B cell (primary cell): Measurements from ENCODE around the gene FEM1C. TPM values are rescaled to one million over a fixed set of nuclear protein-coding genes. Genes with fewer than 3 reads are reported as not detected.

Experiments used
- ATAC-seq: fragments of 200-7000 bp; cut with Tn5 transposase; one replicate; pipeline ENCODE4 v1.10.0; 2021; ENCODE audit warnings: low read depth, mild to moderate bottlenecking, moderate number of reproducible peaks, moderate library complexity
- CTCF ChIA-PET: fragments of 350-600 bp; sonication (Branson Sonifier 250); formaldehyde crosslinking; loops from one replicate; lab custom pipeline; 2021; ENCODE audit warnings: antibody characterized with exemption, inconsistent platforms; lab: Charles Lee
- POLR2A ChIA-PET: fragments of 350-600 bp; sonication (Branson Sonifier 250); formaldehyde crosslinking; loops from one replicate; lab custom pipeline; 2021; ENCODE audit warnings: antibody characterized with exemption; lab: Charles Lee
- DNase-seq: peaks from one replicate; pipeline ENCODE4 v3.0.0; 2013
- H2AFZ ChIP-seq: 2 replicates; pipeline ENCODE4 v1.6.1; 2012; ENCODE audit warnings: mild to moderate bottlenecking, low read depth, low read length; ENCODE audit not compliant: insufficient read depth, poor library complexity, severe bottlenecking
- H3K27ac ChIP-seq, 2 donors: 1 replicate in 1 of 2; 2 replicates in 1 of 2; pipeline ENCODE4 v1.5.1; 2012 to 2013; ENCODE audit warnings: low read length in 2 of 2, mild to moderate bottlenecking in 2 of 2, moderate library complexity in 1 of 2
- H3K27me3 ChIP-seq, 4 experiments: fragments of 200-600 bp in 1 of 4; sonication (generic) in 1 of 4; replicated peaks in 1 of 4; 1 replicate in 2 of 4; 2 replicates in 2 of 4; pipeline versions ENCODE4 v1.6.1 to v1.7.0; 2013 to 2016; ENCODE audit warnings: low read length in 3 of 4, mild to moderate bottlenecking in 2 of 4, mixed read lengths in 1 of 4, moderate library complexity in 1 of 4; ENCODE audit not compliant: insufficient read depth in 4 of 4, control insufficient read depth in 3 of 4; ENCODE audit errors: control extremely low read depth in 1 of 4
- H3K36me3 ChIP-seq, 2 experiments: replicated peaks in 1 of 2; 1 replicate in 1 of 2; 2 replicates in 1 of 2; pipeline versions ENCODE4 v1.6.1 to v1.7.1; 2013; ENCODE audit warnings: low read length in 1 of 2; ENCODE audit not compliant: insufficient read depth in 2 of 2, control insufficient read depth in 1 of 2; ENCODE audit errors: control extremely low read depth in 1 of 2, extremely low read depth in 1 of 2
- H3K4me1 ChIP-seq, 2 donors: fragments of 200-600 bp in 1 of 2; sonication (generic) in 1 of 2; 1 replicate in 1 of 2; 2 replicates in 1 of 2; pipeline versions ENCODE4 v1.5.1 to v1.6.1; 2013 to 2017; ENCODE audit warnings: low read length in 2 of 2; ENCODE audit not compliant: control insufficient read depth in 2 of 2, insufficient read depth in 2 of 2
- H3K4me2 ChIP-seq: replicated peaks from 2 replicates; pipeline ENCODE3; 2012; ENCODE audit warnings: mild to moderate bottlenecking, low read depth, low read length; ENCODE audit not compliant: poor library complexity, severe bottlenecking
- H3K4me3 ChIP-seq, 5 experiments: fragments of 200-600 bp in 1 of 5; sonication (generic) in 1 of 5; 1 replicate in 3 of 5; 2 replicates in 2 of 5; pipeline versions ENCODE4 v1.5.1 to v1.7.0; 2011 to 2016; ENCODE audit warnings: low read length in 4 of 5, mild to moderate bottlenecking in 4 of 5, low read depth in 2 of 5, control low read depth in 1 of 5, moderate library complexity in 1 of 5; ENCODE audit not compliant: insufficient read depth in 1 of 5; ENCODE audit errors: control extremely low read depth in 1 of 5, extremely low read depth in 1 of 5
- H3K79me2 ChIP-seq: fragments of 200-600 bp; sonication (generic); one replicate; pipeline ENCODE4 v1.6.0; 2016; ENCODE audit warnings: low read length; ENCODE audit not compliant: control insufficient read depth, insufficient read depth
- H3K9ac ChIP-seq: fragments of 200-600 bp; sonication (generic); 2 replicates; pipeline ENCODE4 v1.6.1; 2017; ENCODE audit warnings: mild to moderate bottlenecking, low read length, moderate library complexity
- H3K9me3 ChIP-seq, 3 donors: one replicate each; pipeline versions ENCODE4 v1.6.1 to v1.7.1; 2013; ENCODE audit warnings: low read length in 2 of 3; ENCODE audit not compliant: control insufficient read depth in 2 of 3, insufficient read depth in 1 of 3; ENCODE audit errors: control extremely low read depth in 1 of 3
- H4K20me1 ChIP-seq: 2 replicates; pipeline ENCODE4 v1.6.0; 2012; ENCODE audit warnings: mild to moderate bottlenecking, low read length; ENCODE audit not compliant: insufficient read depth, control insufficient read depth, poor library complexity, severe bottlenecking
- H3K27ac Mint-ChIP-seq: one replicate; pipeline ENCODE4 v1.8.0; 2021; ENCODE audit warnings: mixed read lengths
- H3K27me3 Mint-ChIP-seq: one replicate; pipeline ENCODE4 v1.8.0; 2021; ENCODE audit warnings: mixed read lengths
- H3K4me1 Mint-ChIP-seq: one replicate; pipeline ENCODE4 v1.8.0; 2021; ENCODE audit warnings: mixed read lengths
- H3K4me3 Mint-ChIP-seq: one replicate; pipeline ENCODE4 v1.8.0; 2021; ENCODE audit warnings: mixed read lengths
- H3K9me3 Mint-ChIP-seq: one replicate; pipeline ENCODE4 v1.8.0; 2022; ENCODE audit warnings: mixed read lengths; ENCODE audit not compliant: insufficient read depth
- EZH2 ChIP-seq: IDR thresholded peaks from 2 replicates; pipeline ENCODE4 v1.6.1; 2012; ENCODE audit warnings: borderline replicate concordance, low read depth, mild to moderate bottlenecking, moderate library complexity, low read length; ENCODE audit not compliant: insufficient read depth, poor library complexity, severe bottlenecking
- WGBS: methylation state at CpG from one replicate; pipeline ENCODE4 v1.1.5; 2013; ENCODE audit warnings: missing lambda C conversion rate; ENCODE audit not compliant: insufficient coverage; 5-methylcytosine and 5-hydroxymethylcytosine counted together
- intact Hi-C: fragments of 100-400 bp; cut with micrococcal nuclease; formaldehyde crosslinking; loops from one replicate; pipeline ENCODE4 v1.10.0; 2022
- polyA plus RNA-seq: library from polyadenylated mRNA; depleted of rRNA; stranded (reverse); fragments of >200 nt; gene quantifications from 2 replicates; pipeline ENCODE4 v1.2.3, GENCODE V29; 2012
- total RNA-seq, 2 donors: library from RNA; stranded (reverse); fragments of 120-200 nt in 1 of 2; gene quantifications; 1 replicate in 1 of 2; 2 replicates in 1 of 2; pipeline versions ENCODE4 v1.2.3 to v1.2.4, GENCODE V29; 2013 to 2022
- TF ChIP-seq, protein P1 (sequence below): fragments of 200-600 bp; IDR thresholded peaks from one replicate; pipeline ENCODE4 v1.8.0; 2022; ENCODE audit warnings: antibody characterized with exemption, mild to moderate bottlenecking

The FEM1C gene
- total and polyA plus RNA-seq, 2 donors (not counting 1 experiment from before 2014, with no cell fraction given) = 14.9 to 18.7 TPM

DNA sequence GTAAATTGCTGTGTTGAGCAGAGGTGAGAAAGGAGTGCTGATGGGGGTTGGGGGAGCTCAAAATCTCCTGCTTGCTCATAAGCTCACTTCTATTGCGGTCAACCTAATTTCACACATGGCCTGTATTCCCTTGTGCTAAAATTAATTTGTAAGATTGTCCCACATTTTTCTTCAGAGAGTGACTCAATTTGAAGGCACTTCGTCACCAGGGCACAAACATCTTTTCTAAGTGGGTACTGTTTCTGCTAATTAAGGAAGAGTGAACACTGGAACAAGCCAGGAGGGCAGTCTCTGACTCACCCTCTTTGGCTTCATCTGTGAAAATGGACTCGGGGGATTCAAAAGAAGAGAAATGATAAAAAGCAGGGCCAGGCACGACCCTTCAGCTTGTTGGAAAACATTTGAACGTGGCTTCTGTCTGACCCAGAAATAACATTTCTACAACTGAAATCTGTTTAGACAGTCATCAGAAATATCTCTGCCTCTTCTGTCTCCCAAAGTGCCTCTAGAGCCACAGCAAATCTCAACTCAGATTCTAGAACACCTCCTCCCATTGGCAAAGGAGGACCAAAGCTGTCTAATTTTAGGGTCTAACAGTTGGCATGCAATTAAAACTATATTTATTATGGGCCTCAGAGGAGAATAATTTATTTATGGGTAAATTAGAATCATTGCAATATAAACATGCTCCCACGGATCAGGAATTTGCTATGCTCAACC lies 49.8 kb downstream of the FEM1C start:
- peaks cover 0 to 12% (median 4%) of the 10 kb centered on the region in 4 experiments for H3K27me3 ChIP-seq
- no peak overlapping the region for H3K27ac ChIP-seq
- no peak overlapping the region for H3K9ac ChIP-seq
- no peak overlapping the region for H3K4me3 ChIP-seq
- H3K9me3 Mint-ChIP-seq = no peaks in the 10 kb centered on the region
- H3K79me2 ChIP-seq = no peaks in the 10 kb centered on the region
- ChIA-PET CTCF (no interaction called here), POLR2A (no interaction called here)
- no peak overlapping the region for H3K27ac Mint-ChIP-seq
- peaks cover 3% of the 10 kb centered on the region in 3 donors for H3K9me3 ChIP-seq
- H3K4me3 Mint-ChIP-seq = no peak overlapping the region
- intact Hi-C loops = no loop called here
- no peaks in the 10 kb centered on the region for H4K20me1 ChIP-seq
- no peak for TF ChIP-seq EZH2
- TF ChIP-seq, protein P1, sequence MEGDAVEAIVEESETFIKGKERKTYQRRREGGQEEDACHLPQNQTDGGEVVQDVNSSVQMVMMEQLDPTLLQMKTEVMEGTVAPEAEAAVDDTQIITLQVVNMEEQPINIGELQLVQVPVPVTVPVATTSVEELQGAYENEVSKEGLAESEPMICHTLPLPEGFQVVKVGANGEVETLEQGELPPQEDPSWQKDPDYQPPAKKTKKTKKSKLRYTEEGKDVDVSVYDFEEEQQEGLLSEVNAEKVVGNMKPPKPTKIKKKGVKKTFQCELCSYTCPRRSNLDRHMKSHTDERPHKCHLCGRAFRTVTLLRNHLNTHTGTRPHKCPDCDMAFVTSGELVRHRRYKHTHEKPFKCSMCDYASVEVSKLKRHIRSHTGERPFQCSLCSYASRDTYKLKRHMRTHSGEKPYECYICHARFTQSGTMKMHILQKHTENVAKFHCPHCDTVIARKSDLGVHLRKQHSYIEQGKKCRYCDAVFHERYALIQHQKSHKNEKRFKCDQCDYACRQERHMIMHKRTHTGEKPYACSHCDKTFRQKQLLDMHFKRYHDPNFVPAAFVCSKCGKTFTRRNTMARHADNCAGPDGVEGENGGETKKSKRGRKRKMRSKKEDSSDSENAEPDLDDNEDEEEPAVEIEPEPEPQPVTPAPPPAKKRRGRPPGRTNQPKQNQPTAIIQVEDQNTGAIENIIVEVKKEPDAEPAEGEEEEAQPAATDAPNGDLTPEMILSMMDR = no peak
- ATAC-seq (no peak), DNase-seq (no peak)
- no peaks in the 10 kb centered on the region for H3K36me3 ChIP-seq
- H3K4me2 ChIP-seq = no peak overlapping the region
- peaks cover 2% of the 10 kb centered on the region for H3K4me1 Mint-ChIP-seq
- H3K4me1 ChIP-seq = no peaks in the 10 kb centered on the region
- 61% methylated on average over 5 of the region's 6 CpGs for WGBS
- H3K27me3 Mint-ChIP-seq = peaks cover 15% of the 10 kb centered on the region
- H2AFZ ChIP-seq = no peak overlapping the region

DNA sequence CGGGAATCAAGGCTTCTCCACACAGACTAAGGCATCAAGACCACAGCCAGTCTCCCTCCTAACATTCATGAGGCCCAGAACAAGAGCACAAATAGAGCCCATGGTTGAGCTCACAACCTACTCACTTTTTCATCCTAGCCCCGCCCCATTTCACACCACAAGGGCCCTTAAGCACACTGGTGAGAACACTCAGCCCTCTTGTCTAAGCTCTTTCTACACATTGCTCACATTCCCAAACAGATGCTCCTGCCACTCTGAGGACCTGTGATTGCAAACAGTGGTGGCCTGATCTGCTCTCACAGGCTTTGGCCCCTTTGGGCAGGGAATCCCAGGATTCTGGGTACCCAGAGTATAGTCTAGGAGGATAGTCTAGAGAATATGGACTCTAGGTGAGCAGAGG lies 54.0 kb downstream of the FEM1C start:
- Mint-ChIP-seq H3K27me3 (peaks cover 15% of the 10 kb centered on the region), H3K4me1 (peaks cover 2% of the 10 kb centered on the region)
- POLR2A ChIA-PET = no interaction called here

More for the DNA sequence above, 54.0 kb downstream of the FEM1C start:
- Histone ChIP-seq H3K4me2 (no peak overlapping the region), H4K20me1 (no peaks in the 10 kb centered on the region), H3K27ac (no peak overlapping the region), H3K4me1 (no peaks in the 10 kb centered on the region), H3K9me3 (peaks cover 0 to 3% (median 0%) of the 10 kb centered on the region in 3 donors), H3K9ac (no peak overlapping the region), H3K4me3 (no peak overlapping the region), H2AFZ (no peak overlapping the region), H3K79me2 (no peaks in the 10 kb centered on the region), H3K36me3 (no peaks in the 10 kb centered on the region), H3K27me3 (peaks cover 0 to 9% (median 4%) of the 10 kb centered on the region in 4 experiments)
- CTCF ChIA-PET = no interaction called here
- Mint-ChIP-seq H3K27ac (no peak overlapping the region), H3K4me3 (no peak overlapping the region), H3K9me3 (no peaks in the 10 kb centered on the region)
- intact Hi-C loops = no loop called here
- ATAC-seq (no peak), DNase-seq (no peak)
- WGBS = 95% methylated on average over 2 of the region's 2 CpGs
- TF ChIP-seq EZH2 = no peak
- TF ChIP-seq, protein P1 = no peak
